Upper lobe of right lung (tissue), 1 donor: ENCODE measurements around the gene NINJ1. TPM values are rescaled to one million over a fixed set of nuclear protein-coding genes. Genes with fewer than 3 reads are reported as not detected.

ENCODE experiments used
- ATAC-seq: fragments of 200-7000 bp; cut with Tn5 transposase; one replicate; pipeline ENCODE4 v1.9.1; 2020; ENCODE audit warnings: mild to moderate bottlenecking, moderate library complexity
- DNase-seq: peaks from one replicate; pipeline ENCODE4 v3.0.0-alpha.2; 2020
- H3K27ac ChIP-seq: fragments of 200-600 bp; one replicate; pipeline ENCODE4 v1.8.0; 2022
- H3K27me3 ChIP-seq: fragments of 200-600 bp; one replicate; pipeline ENCODE4 v1.8.0; 2022; ENCODE audit warnings: mild to moderate bottlenecking
- H3K36me3 ChIP-seq: fragments of 200-600 bp; one replicate; pipeline ENCODE4 v1.8.0; 2022
- H3K4me1 ChIP-seq: fragments of 200-600 bp; one replicate; pipeline ENCODE4 v1.8.0; 2022
- H3K4me3 ChIP-seq: fragments of 200-600 bp; one replicate; pipeline ENCODE4 v1.8.0; 2022; ENCODE audit warnings: mild to moderate bottlenecking
- H3K9me3 ChIP-seq: fragments of 200-600 bp; one replicate; pipeline ENCODE4 v1.8.0; 2022
- CTCF ChIP-seq: fragments of 200-600 bp; IDR thresholded peaks from one replicate; pipeline ENCODE4 v1.8.0; 2022; ENCODE audit warnings: antibody characterized with exemption
- intact Hi-C: fragments of 100-400 bp; cut with DNase I; formaldehyde crosslinking; loops from one replicate; pipeline ENCODE4 v1.11.0; 2022
- total RNA-seq: library from RNA; stranded (reverse); fragmentation: NEBNext Ultra II Directional; extraction: Animal tissue kit (Norgen Biotek cat#: 25700); gene quantifications from one replicate; pipeline ENCODE4 v1.2.1, GENCODE V29; 2021
- donor health status: DM: no; HTN: yes; CAD: no; lungs with severe emphysema.

NINJ1 gene
- total RNA-seq, 1 donor from 2014 or later: 53.2 TPM

GRCh38 chr9:93178851-93179786 is 45.1 kb upstream of the NINJ1 start:
- TF ChIP-seq CTCF: no peak
- Histone ChIP-seq H3K27ac (no peak overlapping the region), H3K36me3 (no peaks in the 10 kb centered on the region), H3K4me1 (peaks cover 5% of the 10 kb centered on the region), H3K4me3 (no peak overlapping the region), H3K27me3 (peaks cover 29% of the 10 kb centered on the region), H3K9me3 (no peaks in the 10 kb centered on the region)
- intact Hi-C loops: no loop called here
- ATAC-seq (no peak), DNase-seq (no peak)

- no peak overlapping the region for H3K27ac ChIP-seq
- H3K4me3 ChIP-seq: no peak overlapping the region
- no peak for TF ChIP-seq CTCF
- DNase-seq (no peak), ATAC-seq (no peak)
- H3K9me3 ChIP-seq: no peaks in the 10 kb centered on the region
- intact Hi-C loops: no loop called here
- peaks cover 16% of the 10 kb centered on the region for H3K27me3 ChIP-seq
- no peaks in the 10 kb centered on the region for H3K36me3 ChIP-seq
- peaks cover 8% of the 10 kb centered on the region for H3K4me1 ChIP-seq
These were observed 43.6 kb upstream of the NINJ1 start for GRCh38 chr9:93177676-93178075.

GRCh38 chr9:93174976-93175375 is 40.9 kb upstream of the NINJ1 start:
- no peak for TF ChIP-seq CTCF
- ATAC-seq (no peak), DNase-seq (no peak)
- Histone ChIP-seq H3K4me1 (peaks cover 8% of the 10 kb centered on the region), H3K4me3 (no peak overlapping the region), H3K9me3 (no peaks in the 10 kb centered on the region), H3K27ac (no peak overlapping the region), H3K36me3 (no peaks in the 10 kb centered on the region), H3K27me3 (no peaks in the 10 kb centered on the region)
- intact Hi-C loops: no loop called here

GRCh38 chr9:93173365-93174051 is 39.5 kb upstream of the NINJ1 start:
- intact Hi-C loops: no loop called here
- Histone ChIP-seq H3K27me3 (no peaks in the 10 kb centered on the region), H3K4me1 (peaks cover 8% of the 10 kb centered on the region), H3K36me3 (no peaks in the 10 kb centered on the region), H3K9me3 (no peaks in the 10 kb centered on the region), H3K4me3 (no peak overlapping the region), H3K27ac (no peak overlapping the region)
- ATAC-seq (no peak), DNase-seq (no peak)
- no peak for TF ChIP-seq CTCF

GRCh38 chr9:93172666-93173364 is 38.8 kb upstream of the NINJ1 start:
- intact Hi-C loops: no loop called here
- Histone ChIP-seq H3K36me3 (no peaks in the 10 kb centered on the region), H3K4me1 (peaks cover 8% of the 10 kb centered on the region), H3K9me3 (no peaks in the 10 kb centered on the region), H3K27me3 (no peaks in the 10 kb centered on the region), H3K27ac (no peak overlapping the region), H3K4me3 (no peak overlapping the region)
- TF ChIP-seq CTCF: no peak
- DNase-seq: no peak
- ATAC-seq: no peak
